Renal cortex interstitium (tissue), 11 donors: ENCODE data around the gene SLC17A9. TPM values are rescaled to one million over a fixed set of nuclear protein-coding genes. Genes with fewer than 3 reads are reported as not detected.

ENCODE experiments used
- DNase-seq, 11 donors: peaks; one replicate each; pipeline ENCODE4 v3.0.0-alpha.2; 2013; ENCODE audit warnings: low read depth in 9 of 11, low spot score in 4 of 11; ENCODE audit errors: extremely low read depth in 1 of 11
- polyA plus RNA-seq, 3 donors: library from polyadenylated mRNA; unstranded; fragments of 120-200 nt; gene quantifications; one replicate each; pipeline ENCODE4 v1.2.1, GENCODE V29; 2013; ENCODE audit not compliant: insufficient read length in 3 of 3

The SLC17A9 gene
- polyA plus RNA-seq, 3 donors, result 1.0 to 2.6 (median 2.0) TPM

- no peak for DNase-seq
These were observed 54.8 kb downstream of the SLC17A9 start for GRCh38 chr20:63007360-63007645.

- no peak for DNase-seq
These were observed 55.4 kb downstream of the SLC17A9 start for GRCh38 chr20:63007646-63008488.

DNA sequence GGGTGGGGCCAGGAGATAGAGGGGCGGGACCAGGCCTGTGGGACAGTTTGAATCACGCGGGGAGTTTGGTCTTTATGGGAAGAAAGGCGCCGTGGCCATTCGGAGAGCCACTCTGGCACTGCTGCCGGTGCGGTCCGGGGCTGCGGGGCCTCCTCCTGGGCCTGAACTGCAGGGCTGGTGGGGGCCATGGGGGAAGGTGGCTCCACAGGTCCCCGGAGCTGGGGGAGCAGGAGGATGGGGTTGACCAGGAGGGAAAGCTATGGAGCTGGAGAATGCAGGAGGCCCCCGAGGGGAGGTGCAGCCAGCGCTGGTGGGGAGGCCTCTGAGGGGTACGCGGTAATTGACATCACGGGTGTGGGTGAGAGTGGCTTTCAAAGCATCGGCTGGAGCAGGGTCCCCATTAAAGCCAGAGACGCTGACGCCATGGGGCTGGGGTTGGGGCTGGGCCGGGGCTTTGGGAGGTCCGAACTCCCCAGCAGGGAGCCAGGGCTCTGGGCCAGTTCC is 56.1 kb downstream of the SLC17A9 start:
- DNase-seq, result no peak

- DNase-seq, result peak in 6 of 11 donors; percentile 43 to 68 (median 58)
These were observed 56.8 kb downstream of the SLC17A9 start for GRCh38 chr20:63009045-63009961.

- DNase-seq, result no peak
These were observed 57.7 kb downstream of the SLC17A9 start for GRCh38 chr20:63009988-63010769.

- DNase-seq, result no peak
These were observed 59.3 kb downstream of the SLC17A9 start for GRCh38 chr20:63011798-63012197.

DNA sequence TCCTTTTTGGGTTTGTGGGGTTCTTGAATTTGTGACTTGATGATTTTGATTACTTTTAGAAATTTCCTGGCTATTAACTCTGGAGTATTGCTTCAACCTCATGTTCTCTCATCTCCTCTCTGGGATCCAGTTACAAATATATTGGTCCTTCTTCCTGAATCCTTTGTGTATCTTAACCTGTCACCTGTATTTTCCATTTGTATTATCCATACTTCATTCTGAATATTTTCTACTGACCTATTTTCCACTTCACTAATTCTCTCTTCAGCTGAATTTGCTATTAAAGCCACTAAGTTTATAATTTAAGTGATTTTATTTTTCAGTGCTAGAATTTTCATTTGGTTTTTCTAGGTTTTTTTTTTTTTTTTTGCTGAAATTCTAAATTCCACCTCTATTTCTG is 60.7 kb downstream of the SLC17A9 start:
- no peak for DNase-seq

DNA sequence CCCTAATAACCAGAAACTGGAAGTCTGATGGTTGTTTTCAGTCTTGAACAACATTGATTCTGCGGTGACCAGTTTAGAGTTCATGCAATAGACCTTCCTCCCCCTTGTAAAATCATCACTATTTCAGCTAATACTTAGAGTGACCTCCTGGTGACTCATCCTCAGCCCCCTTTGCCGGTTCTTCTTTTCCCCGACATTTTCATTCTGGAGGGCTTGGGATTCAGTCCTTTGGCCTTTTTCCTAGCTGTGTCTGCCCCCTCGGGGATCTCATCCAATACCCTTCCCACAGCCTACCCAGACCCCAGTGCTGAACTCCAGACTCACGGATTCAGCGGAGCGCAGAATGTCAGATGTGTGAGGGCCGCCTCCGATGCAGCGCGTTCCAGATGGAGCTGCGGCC is 61.8 kb downstream of the SLC17A9 start:
- DNase-seq, result no peak

DNA sequence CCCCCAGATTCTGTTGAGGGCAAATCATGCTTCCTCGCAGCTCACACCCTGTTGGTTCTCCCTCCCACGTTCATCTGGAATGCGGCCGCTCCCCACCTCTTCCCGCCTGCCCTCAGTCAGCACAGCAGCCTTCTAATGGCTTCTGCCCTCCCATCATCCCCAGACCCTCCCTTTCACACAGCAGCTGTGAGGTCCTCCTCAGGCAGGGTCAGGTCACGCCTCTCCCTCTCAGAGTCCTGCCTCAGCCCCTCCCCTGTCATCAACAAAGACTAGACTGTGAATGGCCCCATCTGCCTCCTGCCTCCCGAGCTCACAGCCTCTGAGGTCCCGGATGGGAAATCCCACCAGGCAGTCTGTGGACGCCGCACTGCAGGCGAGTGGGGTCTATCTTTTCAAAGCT is 62.2 kb downstream of the SLC17A9 start:
- DNase-seq, result peak in 4 of 11 donors; percentile 33 to 50 (median 45)

- DNase-seq, result no peak
These were observed 62.7 kb downstream of the SLC17A9 start for GRCh38 chr20:63015147-63015661.

DNA sequence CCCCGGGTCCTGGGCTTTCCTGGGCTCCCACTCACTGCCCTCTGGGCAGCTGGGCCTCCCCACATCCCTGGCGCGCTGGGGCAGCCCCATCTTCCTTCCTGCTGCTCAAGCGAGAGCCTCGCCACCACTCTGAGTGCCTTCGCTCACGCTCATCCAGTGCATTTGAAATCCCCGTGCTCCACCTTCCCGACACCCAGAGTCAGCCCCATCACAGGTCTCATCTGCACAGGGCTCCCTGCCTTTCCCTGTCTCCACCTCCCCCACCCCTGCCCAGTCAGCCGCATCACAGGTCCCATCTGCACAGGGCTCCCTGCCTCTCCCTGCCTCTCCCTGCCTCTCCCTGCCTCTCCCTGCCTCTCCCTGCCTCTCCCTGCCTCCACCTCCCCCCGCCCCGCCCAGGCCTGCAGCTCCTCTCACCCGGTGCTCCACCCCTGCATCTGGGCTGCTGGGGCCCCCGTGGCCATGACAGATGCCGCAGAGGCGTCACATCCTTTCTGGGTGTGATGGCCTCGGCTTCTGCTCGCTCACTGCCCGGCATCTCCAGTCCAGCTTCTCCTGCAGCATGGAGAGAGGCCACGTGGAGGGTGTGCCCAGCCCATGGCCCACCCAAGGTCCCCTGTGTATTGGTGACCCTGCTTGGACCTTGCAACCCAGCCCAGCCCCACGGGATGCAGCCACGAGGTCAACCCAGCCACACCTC is 63.3 kb downstream of the SLC17A9 start:
- DNase-seq, result no peak

DNA sequence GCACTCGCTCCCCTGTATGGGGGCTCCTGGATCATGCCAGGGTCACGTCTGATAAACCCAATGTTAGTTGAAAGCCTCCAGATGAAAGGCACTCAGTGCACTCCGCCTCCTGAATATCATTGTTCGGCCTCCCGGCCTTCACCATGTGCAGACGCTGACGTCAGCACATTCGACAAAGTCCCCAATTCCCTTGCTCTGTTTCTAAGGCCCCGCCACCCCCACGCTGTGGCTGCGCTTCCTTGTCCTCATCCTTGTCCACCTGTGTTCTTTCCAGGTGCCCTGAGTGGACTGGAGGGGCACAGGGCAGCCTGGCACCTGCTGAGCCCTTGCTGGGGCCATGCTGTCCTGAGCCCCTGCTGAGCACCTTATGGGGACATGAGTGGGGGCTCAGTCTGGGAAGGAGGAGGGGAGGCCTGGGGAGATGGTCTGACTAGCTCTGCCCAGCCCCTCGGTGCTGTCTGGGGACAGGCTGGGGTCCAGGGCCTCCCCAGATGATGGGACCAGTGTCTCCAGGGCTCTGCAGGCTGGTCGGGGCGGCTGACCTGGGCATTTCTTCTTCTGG is 64.1 kb downstream of the SLC17A9 start:
- no peak for DNase-seq

DNA sequence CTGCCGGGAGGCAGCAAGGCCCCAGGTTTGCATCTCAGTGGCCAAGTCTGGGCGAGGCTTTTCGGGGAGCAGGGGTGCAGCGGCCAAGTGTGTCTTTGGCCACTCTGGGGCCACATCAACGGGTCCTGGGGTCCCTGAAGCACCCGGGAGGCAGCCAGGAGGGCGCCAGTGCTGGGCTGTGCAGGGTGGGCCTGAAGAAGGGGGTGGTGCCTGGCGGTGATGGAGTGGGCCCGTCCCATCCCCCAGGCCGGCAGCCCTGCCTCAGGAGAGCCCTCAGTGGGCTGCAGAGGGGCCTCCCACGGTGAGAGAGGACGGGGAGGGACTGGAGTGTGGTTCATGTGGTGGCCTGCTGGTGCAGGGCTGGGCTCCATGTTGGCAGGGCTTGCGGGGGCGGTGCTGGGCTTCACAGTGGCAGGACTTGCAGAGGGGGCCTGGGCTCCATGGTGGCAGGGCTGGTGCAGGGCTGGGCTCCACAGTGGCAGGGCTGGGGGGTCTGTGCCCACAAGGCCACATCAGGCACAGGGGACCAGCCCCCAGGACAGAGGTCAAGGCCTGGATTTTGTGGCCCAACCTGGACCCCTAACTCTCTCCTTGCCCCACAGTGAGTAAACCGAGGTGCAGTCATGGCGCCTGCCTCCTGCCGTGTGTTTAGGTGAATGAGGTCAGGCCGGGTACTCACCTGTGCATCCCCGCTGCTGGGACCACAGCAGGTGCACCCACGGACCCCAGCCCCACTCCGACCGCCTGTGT is 64.7 kb downstream of the SLC17A9 start:
- DNase-seq, result no peak

DNA sequence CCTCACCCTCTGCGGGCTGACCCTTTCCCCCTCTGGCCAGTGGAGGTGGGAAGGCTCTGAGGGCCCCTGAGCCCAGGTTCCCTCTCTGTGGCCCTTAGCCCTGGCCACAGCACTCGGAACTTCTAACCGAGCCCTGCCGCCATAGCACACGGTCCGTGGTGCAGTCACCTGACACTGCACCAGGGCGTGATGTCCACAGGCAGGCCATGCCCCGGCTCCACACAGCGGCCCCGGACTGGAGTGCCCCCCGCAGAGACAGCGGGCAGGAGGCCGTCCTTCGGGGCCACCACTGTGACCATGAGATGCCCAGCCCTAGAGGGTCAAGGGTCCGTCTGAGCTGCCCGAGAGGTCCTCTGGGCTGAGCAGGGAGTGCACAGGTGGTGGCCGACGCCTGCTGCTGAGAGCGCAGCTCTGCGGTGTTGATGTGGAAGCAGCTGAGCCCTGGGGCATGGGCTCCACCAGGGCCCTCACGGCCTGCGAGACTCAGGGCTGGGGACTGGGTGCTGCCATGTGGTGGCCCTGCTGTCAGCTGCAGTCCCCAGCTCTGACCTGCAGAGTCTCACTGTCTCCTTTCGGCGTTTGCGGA is 65.4 kb downstream of the SLC17A9 start:
- DNase-seq, result no peak
